Middle frontal gyrus (tissue), 1 donor: ENCODE data around the gene NELFCD.
"Not testable (repeated sequence)": the region's sequence is repeated elsewhere in the genome, so short reads cannot be mapped to it uniquely, and the experiment has no call there.

Source experiments
- DNase-seq: peaks from one replicate; pipeline ENCODE4 v3.0.0-alpha.2; 2015; ENCODE audit warnings: low spot score; ENCODE audit errors: extremely low spot score

Gene NELFCD

GRCh38 chr20:59007665-59008511 is 26.8 kb downstream of the NELFCD start:
- no peak for DNase-seq

GRCh38 chr20:59008715-59009336 is 27.8 kb downstream of the NELFCD start:
- no peak for DNase-seq

GRCh38 chr20:59010321-59010994 is 29.4 kb downstream of the NELFCD start:
- DNase-seq = no peak

GRCh38 chr20:59010995-59011873 is 30.2 kb downstream of the NELFCD start:
- DNase-seq = no peak

- not testable (repeated sequence) for DNase-seq
Observed at GRCh38 chr20:59011874-59012157, 30.8 kb downstream of the NELFCD start.

GRCh38 chr20:59013031-59013951 is 32.2 kb downstream of the NELFCD start:
- DNase-seq = no peak

- DNase-seq = no peak
Observed at GRCh38 chr20:59013959-59014608, 33.0 kb downstream of the NELFCD start.

DNA sequence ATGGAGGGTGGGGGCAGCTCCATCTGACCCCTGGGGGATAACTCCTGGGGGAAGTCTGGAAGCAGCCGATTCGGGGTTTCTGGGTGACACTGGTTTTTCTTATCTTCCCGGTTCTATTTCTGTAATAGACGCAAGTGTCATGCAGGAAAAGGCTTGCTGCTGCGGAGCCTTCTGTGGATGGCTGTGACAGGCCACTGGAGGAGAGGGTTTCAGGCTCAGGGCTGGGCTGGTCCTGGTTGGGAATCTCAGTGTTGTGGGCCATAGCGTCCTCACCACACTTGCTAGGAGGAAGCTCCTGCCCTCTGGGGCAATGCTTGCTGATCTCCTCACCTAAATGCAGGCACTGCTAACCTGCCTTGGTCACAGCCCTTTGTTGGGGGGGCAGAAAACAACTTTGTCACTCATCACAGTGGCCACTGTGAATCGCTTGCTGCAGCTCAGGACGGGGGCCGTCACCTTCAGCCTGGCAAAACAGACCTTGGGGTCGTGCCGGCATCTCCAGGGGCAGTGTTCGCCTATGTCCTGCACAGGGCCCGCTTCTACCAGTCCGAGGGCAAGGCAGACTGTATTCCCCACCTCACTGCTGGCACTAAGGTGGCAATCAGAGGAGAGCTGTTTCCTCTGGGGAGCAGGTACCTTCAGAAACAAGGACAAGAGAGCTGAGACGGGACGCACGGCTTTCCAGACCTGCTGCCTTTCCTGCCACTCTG is 33.8 kb downstream of the NELFCD start:
- DNase-seq = no peak

DNA sequence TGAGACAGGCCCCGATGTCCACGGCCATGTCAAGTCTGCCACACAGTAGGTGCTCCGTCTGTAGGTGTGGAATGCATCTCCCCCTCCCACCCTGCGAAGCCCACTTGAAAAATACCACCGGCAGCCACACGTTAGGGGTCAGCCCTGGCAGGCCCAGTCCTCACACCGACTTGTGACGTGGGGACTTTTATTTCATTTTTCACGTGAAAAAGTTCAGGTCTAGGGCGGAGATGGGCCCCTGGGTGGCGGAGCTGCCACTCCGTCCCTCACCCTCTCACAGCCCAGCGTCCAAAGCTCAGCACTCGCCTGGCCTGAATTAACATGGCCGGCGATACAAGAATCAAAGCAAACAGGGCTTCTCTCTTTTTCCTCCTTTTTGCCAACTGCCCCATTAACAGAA is 34.4 kb downstream of the NELFCD start:
- DNase-seq = no peak

- no peak for DNase-seq
Observed at GRCh38 chr20:59015812-59016711, 35.0 kb downstream of the NELFCD start.

DNA sequence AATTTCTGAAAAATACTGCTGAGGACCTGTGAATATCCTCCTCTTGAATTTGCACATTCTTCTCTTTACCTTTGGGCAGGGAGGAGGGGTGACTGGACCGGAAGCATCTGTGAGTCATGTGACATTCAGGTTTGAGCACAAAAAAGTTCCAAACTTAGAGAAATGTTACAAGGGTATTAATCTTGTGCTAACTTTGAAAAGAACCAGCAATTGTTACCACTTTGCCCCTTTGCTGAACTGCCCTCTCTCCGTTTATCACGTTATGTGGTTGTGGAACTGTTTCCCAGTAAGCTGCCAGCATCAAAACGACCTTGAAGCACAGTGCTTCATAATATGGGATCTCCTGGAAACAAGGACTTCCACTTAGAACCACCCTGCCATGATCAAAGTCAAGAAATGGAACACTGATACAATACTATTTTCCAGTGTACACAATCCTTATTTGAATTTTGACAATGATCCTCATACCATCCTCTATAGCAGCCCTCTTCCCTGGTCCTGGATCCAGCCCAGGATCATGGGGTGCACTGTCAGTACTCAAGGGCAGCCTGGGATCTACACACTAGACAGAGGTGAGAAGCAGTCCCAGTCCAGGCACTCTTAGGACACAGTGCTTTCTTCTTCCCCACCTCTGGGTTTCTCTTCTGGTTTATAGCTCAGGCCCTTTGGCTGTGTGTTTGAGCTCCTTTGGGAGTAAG is 35.9 kb downstream of the NELFCD start:
- DNase-seq = no peak

GRCh38 chr20:59017493-59018231 is 36.6 kb downstream of the NELFCD start:
- DNase-seq = no peak

DNA sequence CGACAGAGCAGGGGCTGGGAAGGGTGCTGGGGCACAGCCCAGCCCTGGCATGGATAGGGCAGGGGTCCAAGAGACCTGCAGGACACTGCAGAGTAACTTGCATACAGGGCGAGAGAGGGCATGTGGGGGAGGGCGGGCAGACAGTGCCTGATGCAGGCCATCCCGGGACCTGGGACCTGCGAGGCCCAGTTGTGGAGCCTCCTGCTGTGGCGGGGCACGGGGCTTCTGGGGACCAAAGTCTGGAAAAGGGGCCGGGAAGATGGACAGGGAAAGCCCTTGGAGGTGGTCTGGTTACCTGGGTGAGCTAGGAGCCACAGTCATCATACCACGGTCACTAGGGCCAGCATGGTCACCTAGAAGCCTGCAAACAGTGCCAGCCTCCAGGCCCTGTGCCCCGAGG is 37.8 kb downstream of the NELFCD start:
- no peak for DNase-seq

DNA sequence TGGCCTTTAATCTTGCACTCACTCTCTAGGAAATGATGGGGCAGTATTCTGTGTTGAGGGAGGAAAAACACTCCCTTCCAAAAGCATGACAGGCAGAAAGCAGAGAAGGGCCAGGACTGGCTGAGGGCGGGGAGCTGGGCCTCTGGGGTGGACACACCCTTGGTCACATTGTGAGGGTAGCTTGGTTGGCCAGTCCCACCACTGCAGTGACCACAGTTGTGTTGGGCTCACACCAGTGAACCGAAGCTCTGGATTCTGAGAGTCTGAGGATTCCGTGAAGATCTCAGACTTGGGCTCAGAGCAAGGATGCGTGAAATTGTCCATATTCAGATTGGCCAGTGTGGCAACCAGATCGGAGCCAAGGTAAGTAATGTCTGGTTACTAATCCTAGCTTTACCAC is 38.2 kb downstream of the NELFCD start, which contains the start of gene TUBB1:
Gene TUBB1, plus strand, starts transcription at position 213 of the 400 bp plus-strand sequence. Its CDS starts 94 bp downstream, at position 307.
- no peak for DNase-seq

- no peak for DNase-seq
Observed at GRCh38 chr20:59020938-59021551, 40.0 kb downstream of the NELFCD start.

DNA sequence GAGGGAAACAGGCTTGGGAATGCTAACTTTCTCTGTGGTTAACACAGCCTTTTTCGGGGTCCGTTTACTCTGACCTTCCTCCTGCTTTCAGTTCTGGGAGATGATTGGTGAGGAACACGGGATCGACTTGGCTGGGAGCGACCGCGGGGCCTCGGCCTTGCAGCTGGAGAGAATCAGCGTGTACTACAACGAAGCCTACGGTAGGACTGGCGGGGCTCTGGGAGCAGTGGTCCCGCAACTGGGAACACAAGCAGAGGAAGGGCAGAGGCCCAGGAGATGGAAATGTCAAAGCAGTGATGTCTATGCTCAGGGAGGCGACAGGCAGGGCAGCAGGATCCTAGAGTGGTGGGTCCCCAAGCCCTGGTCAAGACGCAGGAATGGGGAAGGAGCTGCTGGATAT is 41.7 kb downstream of the NELFCD start:
- no peak for DNase-seq
